ENCODE results near the gene AMER3. TPM values are rescaled to one million over a fixed set of nuclear protein-coding genes. Genes with fewer than 3 reads are reported as not detected.

AMER3 gene
- total and polyA plus RNA-seq, 7 donors, result not detected

DNA sequence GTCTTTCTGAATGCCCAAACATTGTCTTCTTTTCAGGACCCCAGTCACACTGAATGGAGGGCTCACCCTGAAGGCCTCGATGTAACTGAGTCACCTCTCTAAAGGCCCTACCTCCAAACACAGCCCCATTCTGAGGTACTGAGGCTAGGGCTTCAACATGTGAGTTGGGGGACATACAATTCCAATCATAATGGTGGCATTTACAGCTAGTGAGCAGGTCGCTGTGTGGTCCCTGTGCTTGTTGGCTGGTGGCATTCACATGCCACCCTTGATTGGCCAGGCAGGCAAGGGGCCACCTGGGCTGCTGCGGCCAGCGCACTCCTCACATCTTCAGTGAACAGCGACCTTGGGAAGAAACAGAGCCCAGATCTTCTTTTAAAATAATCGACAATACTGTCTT lies 30.7 kb downstream of the AMER3 start:
- no peak for DNase-seq
- TF ChIP-seq, protein P1, sequence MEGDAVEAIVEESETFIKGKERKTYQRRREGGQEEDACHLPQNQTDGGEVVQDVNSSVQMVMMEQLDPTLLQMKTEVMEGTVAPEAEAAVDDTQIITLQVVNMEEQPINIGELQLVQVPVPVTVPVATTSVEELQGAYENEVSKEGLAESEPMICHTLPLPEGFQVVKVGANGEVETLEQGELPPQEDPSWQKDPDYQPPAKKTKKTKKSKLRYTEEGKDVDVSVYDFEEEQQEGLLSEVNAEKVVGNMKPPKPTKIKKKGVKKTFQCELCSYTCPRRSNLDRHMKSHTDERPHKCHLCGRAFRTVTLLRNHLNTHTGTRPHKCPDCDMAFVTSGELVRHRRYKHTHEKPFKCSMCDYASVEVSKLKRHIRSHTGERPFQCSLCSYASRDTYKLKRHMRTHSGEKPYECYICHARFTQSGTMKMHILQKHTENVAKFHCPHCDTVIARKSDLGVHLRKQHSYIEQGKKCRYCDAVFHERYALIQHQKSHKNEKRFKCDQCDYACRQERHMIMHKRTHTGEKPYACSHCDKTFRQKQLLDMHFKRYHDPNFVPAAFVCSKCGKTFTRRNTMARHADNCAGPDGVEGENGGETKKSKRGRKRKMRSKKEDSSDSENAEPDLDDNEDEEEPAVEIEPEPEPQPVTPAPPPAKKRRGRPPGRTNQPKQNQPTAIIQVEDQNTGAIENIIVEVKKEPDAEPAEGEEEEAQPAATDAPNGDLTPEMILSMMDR (IDR thresholded peaks at IDR 0.05), result no peak

DNA sequence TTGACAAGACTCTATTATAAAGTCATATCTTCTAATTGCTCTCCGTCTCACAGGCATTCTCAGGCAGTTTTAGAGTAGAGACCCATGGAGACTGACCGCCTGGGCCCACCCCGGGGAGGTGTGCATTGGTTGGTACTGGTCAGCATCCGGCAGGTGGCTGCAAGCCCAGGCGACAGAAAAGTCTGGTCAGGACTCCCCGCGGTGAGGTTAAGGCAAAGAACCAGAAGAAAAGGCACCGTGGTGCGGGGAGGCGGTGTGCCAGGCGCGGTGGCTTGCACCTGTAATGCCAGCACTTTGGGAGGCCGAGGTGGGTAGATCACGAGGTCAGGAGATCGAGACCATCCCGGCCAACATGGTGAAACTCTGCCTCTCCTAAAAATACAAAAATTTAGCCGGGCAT lies 32.5 kb downstream of the AMER3 start:
- Histone ChIP-seq H3K27ac (no peak overlapping the region), H3K4me1 (no peaks in the 10 kb centered on the region), H3K4me3 (no peak overlapping the region), H3K36me3 (ENCODE audit: insufficient read depth in 1 of 2, low read depth in 1 of 2) (no peaks in the 10 kb centered on the region), H3K27me3 (ENCODE audit: insufficient read depth in 3 of 3, low read length in 2 of 3) (peaks cover 0 to 8% (median 0%) of the 10 kb centered on the region in 3 donors), H3K9me3 (no peaks in the 10 kb centered on the region)
- TF ChIP-seq, protein P1 (IDR thresholded peaks at IDR 0.05), result no peak
- ATAC-seq, result no peak
- DNase-seq, result no peak
- intact Hi-C loops (cut with DNase I), result no loop called here
- 86 to 87% (median 87%) methylated on average over 17 of the region's 17 CpGs for WGBS, 3 donors

More for the DNA sequence above, 30.7 kb downstream of the AMER3 start:
- Histone ChIP-seq H3K9me3 (no peaks in the 10 kb centered on the region), H3K27me3 (ENCODE audit: insufficient read depth in 3 of 3, low read length in 2 of 3) (peaks cover 0 to 8% (median 0%) of the 10 kb centered on the region in 3 donors), H3K4me1 (no peaks in the 10 kb centered on the region), H3K27ac (no peak overlapping the region), H3K4me3 (no peak overlapping the region), H3K36me3 (ENCODE audit: insufficient read depth in 1 of 2, low read depth in 1 of 2) (no peaks in the 10 kb centered on the region)
- intact Hi-C loops (cut with DNase I), result no loop called here
- no peak for ATAC-seq
- 89 to 95% (median 91%) methylated on average over 6 of the region's 6 CpGs for WGBS, 3 donors

DNA sequence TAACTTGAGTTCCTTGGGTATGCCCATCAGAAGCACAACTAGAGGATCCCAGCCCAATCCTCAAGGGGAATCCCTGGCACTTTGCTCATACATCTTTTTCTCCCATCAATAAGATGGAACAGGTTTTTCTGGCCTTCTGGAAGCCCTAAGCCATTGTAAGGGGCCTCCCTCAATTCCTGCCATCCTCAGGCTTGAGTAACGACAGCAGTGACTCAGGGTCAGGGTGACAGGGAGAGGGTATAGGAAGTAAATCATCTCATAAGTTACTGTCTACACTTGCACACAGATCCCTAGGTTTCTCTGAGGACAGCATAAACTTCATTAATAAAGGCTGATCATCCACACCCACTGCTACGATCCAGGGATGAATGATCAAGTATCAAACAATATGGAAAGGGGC lies 35.0 kb downstream of the AMER3 start:
- ATAC-seq, result no peak
- 64 to 72% (median 65%) methylated on average over 2 of the region's 2 CpGs for WGBS, 3 donors
- H3K27me3 ChIP-seq (ENCODE audit: insufficient read depth in 3 of 3, low read length in 2 of 3), result peaks cover 0 to 8% (median 0%) of the 10 kb centered on the region in 3 donors
- no peak overlapping the region for H3K27ac ChIP-seq
- TF ChIP-seq, protein P1 (IDR thresholded peaks at IDR 0.05), result no peak
- H3K9me3 ChIP-seq, result no peaks in the 10 kb centered on the region
- no peak for DNase-seq
- no peak overlapping the region for H3K4me3 ChIP-seq
- H3K36me3 ChIP-seq (ENCODE audit: insufficient read depth in 1 of 2, low read depth in 1 of 2), result no peaks in the 10 kb centered on the region
- intact Hi-C loops (cut with DNase I), result loop anchor here in 1 of 2 donors (10.0 kb wide), 1 partner anchor 354 kb away; no protein-coding TSS in a partner anchor
- no peaks in the 10 kb centered on the region for H3K4me1 ChIP-seq

DNA sequence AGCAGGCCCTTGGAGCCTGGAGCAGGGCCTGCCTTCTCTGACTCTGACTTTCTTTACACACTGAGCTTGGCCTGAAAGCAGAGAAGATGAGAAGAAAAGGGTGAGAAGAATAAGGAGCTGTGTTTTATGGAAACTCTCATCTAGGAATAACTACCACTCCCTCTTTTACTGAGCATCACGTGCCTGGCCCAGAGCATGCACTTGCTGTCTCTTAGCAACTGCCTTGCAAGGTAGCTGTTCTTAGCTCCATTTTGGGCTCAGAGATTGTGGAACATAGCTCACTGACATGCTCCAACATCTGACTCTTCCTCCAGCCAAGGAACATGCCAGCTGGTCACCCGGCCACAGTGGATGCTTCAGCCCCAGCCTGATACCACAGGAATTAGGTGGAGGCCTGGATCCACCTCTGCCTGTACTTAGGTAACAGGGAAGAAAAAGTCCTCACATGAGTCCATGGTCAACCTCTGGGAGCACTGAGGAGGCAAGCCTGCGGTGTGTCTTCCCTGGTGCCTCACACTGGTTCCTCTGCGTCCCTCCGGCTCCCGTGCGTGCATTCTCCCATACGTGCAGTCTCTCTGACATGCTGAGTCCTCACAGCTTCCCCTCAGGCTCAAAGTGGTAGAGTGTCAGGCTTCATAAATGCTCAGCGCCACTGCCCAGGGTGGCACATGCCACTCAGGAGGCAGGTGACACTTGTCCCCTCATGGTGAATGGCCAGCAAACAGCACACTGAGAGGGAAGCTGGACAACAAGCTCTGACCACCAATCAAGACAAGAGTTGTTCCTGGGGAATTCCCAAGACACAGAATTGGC lies 35.7 kb downstream of the AMER3 start:
- WGBS, 3 donors, result 78 to 88% (median 85%) methylated on average over 9 of the region's 9 CpGs
- Histone ChIP-seq H3K4me3 (no peak overlapping the region), H3K27me3 (ENCODE audit: insufficient read depth in 3 of 3, low read length in 2 of 3) (peaks cover 0 to 4% (median 0%) of the 10 kb centered on the region in 3 donors), H3K4me1 (no peaks in the 10 kb centered on the region), H3K27ac (no peak overlapping the region), H3K9me3 (no peaks in the 10 kb centered on the region), H3K36me3 (ENCODE audit: insufficient read depth in 1 of 2, low read depth in 1 of 2) (no peaks in the 10 kb centered on the region)
- ATAC-seq (no peak), DNase-seq (no peak)
- TF ChIP-seq, protein P1 (IDR thresholded peaks at IDR 0.05), result no peak
- intact Hi-C loops (cut with DNase I), result loop anchor here in 1 of 2 donors (10.0 kb wide), 1 partner anchor 354 kb away; no protein-coding TSS in a partner anchor

All from psoas muscle (tissue), 8 donors.